A172 (cell line): ENCODE measurements around the gene PLAC8L1. TPM values are rescaled to one million over a fixed set of nuclear protein-coding genes. Genes with fewer than 3 reads are reported as not detected.

ENCODE experiments used
- DNase-seq: peaks from one replicate; pipeline ENCODE4 v3.0.0-alpha.2; 2015; ENCODE audit warnings: low spot score
- total RNA-seq: library from RNA; depleted of rRNA; stranded (reverse); fragments of >200 nt; shearing (Covaris generic); gene quantifications from 2 replicates; pipeline ENCODE4 v1.2.3, GENCODE V29; 2014; rRNA removed

Gene PLAC8L1
- total RNA-seq, 1 experiment from 2014 or later, result not detected

- DNase-seq, result peak; percentile 95
Observed at GRCh38 chr5:146042628-146043279, 62.6 kb downstream of the PLAC8L1 start.

- DNase-seq, result peak; percentile 56
Observed at GRCh38 chr5:146041180-146041789, 64.1 kb downstream of the PLAC8L1 start.

DNA sequence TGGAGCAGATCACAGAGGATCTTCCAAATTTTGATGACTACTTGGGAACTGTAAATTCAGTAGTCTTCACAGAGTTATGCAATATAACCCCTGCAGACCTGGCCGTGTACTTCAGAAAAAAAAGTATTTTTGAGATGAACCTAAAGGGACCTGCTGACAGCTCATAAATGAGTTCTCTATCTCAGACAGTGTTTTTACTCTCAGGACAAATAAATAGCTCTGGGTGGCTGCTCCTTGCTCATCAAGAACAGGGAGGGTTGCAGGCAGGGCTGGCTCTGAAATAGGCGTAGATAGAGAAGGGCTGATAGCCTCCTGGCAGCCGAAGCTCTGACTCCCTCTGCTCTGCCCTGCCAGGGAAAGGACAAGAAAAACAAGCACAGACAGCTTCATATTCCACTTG is 64.8 kb downstream of the PLAC8L1 start:
- DNase-seq, result no peak

DNA sequence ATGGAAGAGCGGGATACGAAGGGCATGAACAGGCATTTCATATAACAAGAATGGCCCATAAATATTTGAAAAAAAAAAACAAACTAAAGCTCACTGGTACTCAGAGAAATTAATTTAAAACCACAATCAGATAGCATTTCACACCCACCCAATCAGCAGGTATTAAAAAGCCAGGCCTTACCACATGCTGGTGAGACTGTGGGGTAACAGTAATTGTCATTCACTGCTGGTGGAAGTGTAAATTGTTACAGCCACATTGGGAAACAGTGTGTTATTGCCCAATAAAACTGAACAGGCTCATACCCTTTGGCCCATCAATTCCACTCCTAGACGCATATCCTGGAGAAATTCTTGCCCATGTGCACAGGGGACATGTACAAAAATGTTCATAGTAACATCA is 66.0 kb downstream of the PLAC8L1 start:
- DNase-seq, result no peak

DNA sequence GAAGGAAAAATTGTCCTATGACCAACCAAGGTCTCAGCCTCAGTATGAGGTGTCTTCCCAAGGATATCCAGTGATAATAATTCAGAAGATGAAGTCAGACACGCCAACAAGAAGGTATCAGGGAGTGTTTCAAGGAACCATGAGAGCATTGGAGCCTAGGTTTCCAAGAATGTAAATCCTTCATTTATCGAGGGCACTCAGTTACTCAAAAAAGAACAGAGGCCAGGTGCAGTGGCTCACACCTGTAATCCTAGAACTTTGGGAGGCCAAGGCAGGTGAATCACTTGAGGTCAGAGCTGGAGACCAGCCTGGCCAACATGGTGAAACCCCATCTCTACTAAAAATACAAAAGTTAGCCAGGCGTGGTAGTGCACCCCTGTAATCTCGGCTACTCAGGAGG is 70.8 kb downstream of the PLAC8L1 start:
- no peak for DNase-seq

Other genes with a start within 250 kb of the PLAC8L1 start
- gene GRXCR2, start 232.6 kb downstream of the PLAC8L1 start, total RNA-seq, result not detected in 2 replicates
- 5.9 TPM in 2 replicates for gene SH3RF2, start 169.0 kb downstream of the PLAC8L1 start, total RNA-seq
- 146 and 151 TPM in 2 replicates for gene LARS1, start 77.1 kb upstream of the PLAC8L1 start, total RNA-seq
- gene RBM27, start 98.0 kb upstream of the PLAC8L1 start, total RNA-seq, result 40.4 and 46.6 TPM in 2 replicates
- gene POU4F3, start 233.3 kb upstream of the PLAC8L1 start, total RNA-seq, result 0.29 TPM in 1 of 2 replicates, not detected in the other